ENCODE measurements around the gene PRKCH.

PRKCH gene

GRCh38 chr14:61280526-61281185 lies 40.7 kb upstream of the PRKCH start:
- Histone ChIP-seq H3K4me1 (ENCODE audit: control insufficient read depth, insufficient read depth, low read length) (no peaks in the 10 kb centered on the region; the same call in 1 of the 2 replicates), H3K27ac (ENCODE audit: extremely low read depth, low read depth, low read length) (peak overlapping the region; percentile 16; the same call in 1 of the 2 replicates), H3K4me3 (ENCODE audit: low read depth, low read length) (peak overlapping the region; percentile 32), H3K9me3 (ENCODE audit: control insufficient read depth, insufficient read depth, low read depth, low read length) (no peaks in the 10 kb centered on the region), H3K36me3 (ENCODE audit: control insufficient read depth in 2 of 2, insufficient read depth in 1 of 2, low read length in 2 of 2) (no peaks in the 10 kb centered on the region)
- TF ChIP-seq ZNF24 (tag by site-specific recombination; IDR thresholded peaks at IDR 0.05) = no peak
- TF ChIP-seq KLF16 (tag by site-specific recombination; IDR thresholded peaks at IDR 0.05) = no peak
- no peak for TF ChIP-seq ZNF121 (tag by site-specific recombination; IDR thresholded peaks at IDR 0.05)
- no peak for TF ChIP-seq HIC1 (tag by site-specific recombination; IDR thresholded peaks at IDR 0.05)
- TF ChIP-seq ZNF544 (tag by site-specific recombination; IDR thresholded peaks at IDR 0.05) = no peak
- TF ChIP-seq ZNF785 (tag by site-specific recombination; IDR thresholded peaks at IDR 0.05) = no peak
- TF ChIP-seq GLIS2 (tag by site-specific recombination; IDR thresholded peaks at IDR 0.05) = no peak
- TF ChIP-seq OSR2 (tag by site-specific recombination; IDR thresholded peaks at IDR 0.05) = no peak
- TF ChIP-seq ZNF398 (tag by site-specific recombination; IDR thresholded peaks at IDR 0.05) = no peak
- no peak for TF ChIP-seq ZNF280D (tag by site-specific recombination; IDR thresholded peaks at IDR 0.05)
- TF ChIP-seq ZNF426 (tag by site-specific recombination; IDR thresholded peaks at IDR 0.05) = no peak
- no peak for TF ChIP-seq MYNN (tag by site-specific recombination; IDR thresholded peaks at IDR 0.05; ENCODE audit: borderline replicate concordance)
- no peak for TF ChIP-seq ZNF169 (tag by site-specific recombination; IDR thresholded peaks at IDR 0.05)
- TF ChIP-seq ZNF510 (tag by site-specific recombination; IDR thresholded peaks at IDR 0.05; ENCODE audit: insufficient replicate concordance) = no peak
- POLR2A ChIA-PET = no interaction called here
- CTCF ChIA-PET = interaction anchor here (0.7 to 1.3 kb wide), 2 partner anchors 11 to 95 kb away, joined by 3 read pairs; no protein-coding TSS in a partner anchor

- Histone ChIP-seq H3K36me3 (ENCODE audit: control insufficient read depth in 2 of 2, insufficient read depth in 1 of 2, low read length in 2 of 2) (no peaks in the 10 kb centered on the region), H3K4me3 (ENCODE audit: low read depth, low read length) (peak within 1 kb of the TSS; percentile 32), H3K27ac (ENCODE audit: extremely low read depth, low read depth, low read length) (peak within 1 kb of the TSS; percentile 16; the same call in 1 of the 2 replicates), H3K4me1 (ENCODE audit: control insufficient read depth, insufficient read depth, low read length) (no peaks in the 10 kb centered on the region; the same call in 1 of the 2 replicates), H3K9me3 (ENCODE audit: control insufficient read depth, insufficient read depth, low read depth, low read length) (no peaks in the 10 kb centered on the region)
- ChIA-PET POLR2A (no interaction called here), CTCF (interaction anchor here (0.7 to 1.3 kb wide), 3 partner anchors 9 to 483 kb away, joined by 3 to 5 read pairs (median 4); no protein-coding TSS in a partner anchor)
- TF ChIP-seq ZNF571 (tag by site-specific recombination; IDR thresholded peaks at IDR 0.05) (no peak), ZEB2 (tag by site-specific recombination; IDR thresholded peaks at IDR 0.05) (no peak), PATZ1 (tag by site-specific recombination; IDR thresholded peaks at IDR 0.05) (no peak), ZNF18 (tag by site-specific recombination; IDR thresholded peaks at IDR 0.05) (no peak), KLF17 (tag by site-specific recombination; IDR thresholded peaks at IDR 0.05) (no peak)
These were observed 40.0 kb upstream of the PRKCH start, which contains the start of gene TMEM30B for GRCh38 chr14:61281186-61281947. Gene TMEM30B, minus strand, starts transcription at chr14:61281338. Its CDS starts 191 bp downstream, at chr14:61281147.
